GM12878 (cell line): Measurements from ENCODE around the gene HDGF. TPM values are rescaled to one million over a fixed set of nuclear protein-coding genes. Genes with fewer than 3 reads are reported as not detected.

ENCODE experiments used
- ATF2 ChIP-seq: IDR thresholded peaks from 2 replicates; pipeline ENCODE4 v1.6.1; 2012; ENCODE audit warnings: low read length, inconsistent platforms
- E4F1 ChIP-seq: fragments of 450-650 bp; IDR thresholded peaks from 2 replicates; pipeline ENCODE4 v1.6.1; 2018; ENCODE audit warnings: borderline replicate concordance, mild to moderate bottlenecking; ENCODE audit not compliant: partially characterized antibody
- MYC ChIP-seq: IDR thresholded peaks from 2 replicates; pipeline ENCODE4 v1.6.1; 2011; ENCODE audit warnings: mild to moderate bottlenecking, low read length, moderate library complexity, inconsistent platforms; ENCODE audit not compliant: insufficient read depth, insufficient replicate concordance, insufficient read length, severe bottlenecking
- RFX5 ChIP-seq: IDR thresholded peaks from 2 replicates; pipeline ENCODE4 v1.6.1; 2011; ENCODE audit warnings: low read depth, low read length, improper control_type of control experiment
- ZNF592 ChIP-seq: fragments of 450-650 bp; IDR thresholded peaks from 2 replicates; pipeline ENCODE4 v1.6.1; 2017; ENCODE audit warnings: mild to moderate bottlenecking, moderate library complexity
- polyA plus RNA-seq, 11 experiments: library from polyadenylated mRNA; depleted of rRNA in 4 of 11; unstranded in 6 of 11; stranded (reverse) in 5 of 11; fragments of >200 nt; fragmentation: Nextera tagmentation in 4 of 11; fragmentation: Illumina TruSeq in 1 of 11; extraction: Ambion mirVana in 4 of 11; extraction: Trizol in 1 of 11; gene quantifications; 1 replicate in 1 of 11; 2 replicates in 10 of 11; pipeline versions ENCODE4 v1.2.1 to v1.2.3, GENCODE V29; 2011 to 2016; ENCODE audit warnings: inconsistent platforms in 2 of 11, missing spikeins in 2 of 11, low read depth in 1 of 11
- total RNA-seq, 4 experiments: library from RNA; depleted of rRNA in 3 of 4; stranded (reverse); fragments of >200 nt in 3 of 4; fragmentation: Illumina TruSeq in 1 of 4; extraction: Trizol in 1 of 4; gene quantifications; 2 replicates each; pipeline versions ENCODE4 v1.2.1 to v1.2.3, GENCODE V29; 2013 to 2021

HDGF gene
- total and polyA plus RNA-seq, 10 of the 15 experiments (the other 5 are each of a cell fraction or from before 2014, with no cell fraction given) = 28.3 to 372 (median 209) TPM

- no peak for TF ChIP-seq ATF2
- no peak for TF ChIP-seq E4F1
- TF ChIP-seq MYC = no peak
- TF ChIP-seq RFX5 = no peak
- TF ChIP-seq ZNF592 = no peak
- TF ChIP-seq, all 136 proteins: peak for 0
Observed at GRCh38 chr1:156717351-156717750, 34.1 kb downstream of the HDGF start (continued).
